ENCODE data around the gene BICD1.
"Not testable (repeated sequence)": the region's sequence is repeated elsewhere in the genome, so short reads cannot be mapped to it uniquely, and the experiment has no call there.

BICD1 gene

GRCh38 chr12:32106517-32107358, at the start of gene BICD1:
Gene BICD1 (plus strand): TSS chr12:32106847. CDS start chr12:32107332, 485 bp downstream.
- DNase-seq (ENCODE audit: low read depth in 2 of 2), result peak; percentile 62 to 76

GRCh38 chr12:32061033-32061432, 45.6 kb upstream of the BICD1 start:
- no peak for DNase-seq (ENCODE audit: low read depth in 2 of 2)

GRCh38 chr12:32062881-32063280, 43.8 kb upstream of the BICD1 start:
- DNase-seq (ENCODE audit: low read depth in 2 of 2), result no peak

GRCh38 chr12:32063796-32064195, 42.9 kb upstream of the BICD1 start:
- DNase-seq (ENCODE audit: low read depth in 2 of 2), result no peak

- no peak for DNase-seq (ENCODE audit: low read depth in 2 of 2)
Measured at GRCh38 chr12:32066206-32066605, 40.4 kb upstream of the BICD1 start.

GRCh38 chr12:32069071-32069470, 37.6 kb upstream of the BICD1 start:
- no peak for DNase-seq (ENCODE audit: low read depth in 2 of 2)

- no peak for DNase-seq (ENCODE audit: low read depth in 2 of 2)
Measured at GRCh38 chr12:32069731-32070130, 36.9 kb upstream of the BICD1 start.

- no peak for DNase-seq (ENCODE audit: low read depth in 2 of 2)
Measured at GRCh38 chr12:32070370-32070769, 36.3 kb upstream of the BICD1 start.

- no peak for DNase-seq (ENCODE audit: low read depth in 2 of 2)
Measured at GRCh38 chr12:32072102-32072501, 34.5 kb upstream of the BICD1 start.

- no peak for DNase-seq (ENCODE audit: low read depth in 2 of 2)
Measured at GRCh38 chr12:32074432-32074831, 32.2 kb upstream of the BICD1 start.

GRCh38 chr12:32076941-32077340, 29.7 kb upstream of the BICD1 start:
- no peak for DNase-seq (ENCODE audit: low read depth in 2 of 2)

- DNase-seq (ENCODE audit: low read depth in 2 of 2), result no peak
Measured at GRCh38 chr12:32080435-32080834, 26.2 kb upstream of the BICD1 start.

- no peak for DNase-seq (ENCODE audit: low read depth in 2 of 2)
Measured at GRCh38 chr12:32083489-32083888, 23.2 kb upstream of the BICD1 start.

GRCh38 chr12:32084017-32084688, 22.5 kb upstream of the BICD1 start:
- DNase-seq (ENCODE audit: low read depth in 2 of 2), result no peak

- no peak for DNase-seq (ENCODE audit: low read depth in 2 of 2)
Measured at GRCh38 chr12:32084753-32085152, 21.9 kb upstream of the BICD1 start.

GRCh38 chr12:32087306-32087705, 19.3 kb upstream of the BICD1 start:
- no peak for DNase-seq (ENCODE audit: low read depth in 2 of 2)

- no peak for DNase-seq (ENCODE audit: low read depth in 2 of 2)
Measured at GRCh38 chr12:32089156-32089555, 17.5 kb upstream of the BICD1 start.

GRCh38 chr12:32089586-32089985, 17.1 kb upstream of the BICD1 start:
- DNase-seq (ENCODE audit: low read depth in 2 of 2), result no peak

- no peak for DNase-seq (ENCODE audit: low read depth in 2 of 2)
Measured at GRCh38 chr12:32091696-32092095, 15.0 kb upstream of the BICD1 start.

- DNase-seq (ENCODE audit: low read depth in 2 of 2), result no peak
Measured at GRCh38 chr12:32098112-32098511, 8.5 kb upstream of the BICD1 start.

GRCh38 chr12:32099275-32099674, 7.4 kb upstream of the BICD1 start:
- not testable (repeated sequence) for DNase-seq (ENCODE audit: low read depth in 2 of 2)

- DNase-seq (ENCODE audit: low read depth in 2 of 2), result no peak
Measured at GRCh38 chr12:32100361-32100760, 6.3 kb upstream of the BICD1 start.

- DNase-seq (ENCODE audit: low read depth in 2 of 2), result no peak
Measured at GRCh38 chr12:32100888-32101287, 5.8 kb upstream of the BICD1 start.
